Measurements from ENCODE around the gene PALM.

DNA sequence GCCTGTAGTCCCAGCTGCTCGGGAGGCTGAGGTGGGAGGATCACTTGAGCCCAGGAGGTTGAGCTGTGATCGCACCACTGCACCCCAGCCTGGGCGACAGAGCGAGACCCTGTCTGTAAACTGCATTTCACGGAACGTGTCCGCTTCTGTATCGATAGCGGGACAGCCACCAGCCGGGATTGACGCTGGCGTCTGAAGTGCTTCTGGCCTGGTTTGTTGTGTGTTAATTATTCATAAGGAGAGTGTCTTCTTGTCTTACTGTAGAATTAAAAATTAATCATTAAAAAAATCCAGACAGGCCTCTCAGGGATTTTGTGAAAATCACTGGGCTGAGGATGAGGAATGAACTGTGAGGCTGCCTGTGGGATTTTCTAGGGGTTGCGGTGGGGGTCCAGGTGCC lies 26.0 kb downstream of the PALM start:
- no peak for TF ChIP-seq POLR2A (IDR thresholded peaks at IDR 0.05)
- TF ChIP-seq, protein P1, sequence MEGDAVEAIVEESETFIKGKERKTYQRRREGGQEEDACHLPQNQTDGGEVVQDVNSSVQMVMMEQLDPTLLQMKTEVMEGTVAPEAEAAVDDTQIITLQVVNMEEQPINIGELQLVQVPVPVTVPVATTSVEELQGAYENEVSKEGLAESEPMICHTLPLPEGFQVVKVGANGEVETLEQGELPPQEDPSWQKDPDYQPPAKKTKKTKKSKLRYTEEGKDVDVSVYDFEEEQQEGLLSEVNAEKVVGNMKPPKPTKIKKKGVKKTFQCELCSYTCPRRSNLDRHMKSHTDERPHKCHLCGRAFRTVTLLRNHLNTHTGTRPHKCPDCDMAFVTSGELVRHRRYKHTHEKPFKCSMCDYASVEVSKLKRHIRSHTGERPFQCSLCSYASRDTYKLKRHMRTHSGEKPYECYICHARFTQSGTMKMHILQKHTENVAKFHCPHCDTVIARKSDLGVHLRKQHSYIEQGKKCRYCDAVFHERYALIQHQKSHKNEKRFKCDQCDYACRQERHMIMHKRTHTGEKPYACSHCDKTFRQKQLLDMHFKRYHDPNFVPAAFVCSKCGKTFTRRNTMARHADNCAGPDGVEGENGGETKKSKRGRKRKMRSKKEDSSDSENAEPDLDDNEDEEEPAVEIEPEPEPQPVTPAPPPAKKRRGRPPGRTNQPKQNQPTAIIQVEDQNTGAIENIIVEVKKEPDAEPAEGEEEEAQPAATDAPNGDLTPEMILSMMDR (IDR thresholded peaks at IDR 0.05) = no peak
